ENCODE measurements around the gene PDIA2.

PDIA2 gene

GRCh38 chr16:336269-336668, 53.3 kb downstream of the PDIA2 start:
- DNase-seq (ENCODE audit: low spot score), result no peak
- no peak for TF ChIP-seq CTCF (IDR thresholded peaks at IDR 0.05; ENCODE audit: borderline replicate concordance, control extremely low read depth, extremely low read depth, insufficient read depth, missing control alignments)
- in situ Hi-C loops (cut with MboI; ENCODE audit: low sequenced_read_pairs, unreplicated experiment), result no loop called here
